Sigmoid colon (tissue), 4 donors: ENCODE results near the gene SYK.

Experiments used
- EP300 ChIP-seq, 4 donors: sonication (generic); formaldehyde crosslinking; IDR thresholded peaks; one replicate each; pipeline ENCODE4 v1.6.1; 2017; ENCODE audit warnings: antibody characterized with exemption in 4 of 4
- POLR2A ChIP-seq, 2 donors: fragments of 450-650 bp; IDR thresholded peaks; one replicate each; pipeline ENCODE4 v1.6.1; 2016; ENCODE audit warnings: antibody characterized with exemption in 2 of 2, mild to moderate bottlenecking in 2 of 2, moderate library complexity in 2 of 2
- POLR2AphosphoS5 ChIP-seq, 4 donors: sonication (generic); formaldehyde crosslinking; IDR thresholded peaks; one replicate each; pipeline ENCODE4 v1.6.1; 2017; ENCODE audit warnings: antibody characterized with exemption in 4 of 4
- TF ChIP-seq, protein P1 (sequence below), 4 experiments: fragments of 450-650 bp in 3 of 4; fragments of 200-600 bp in 1 of 4; IDR thresholded peaks; one replicate each; pipeline ENCODE4 v1.5.1; 2016 to 2019; ENCODE audit warnings: antibody characterized with exemption in 4 of 4, mild to moderate bottlenecking in 3 of 4, moderate library complexity in 2 of 4

DNA sequence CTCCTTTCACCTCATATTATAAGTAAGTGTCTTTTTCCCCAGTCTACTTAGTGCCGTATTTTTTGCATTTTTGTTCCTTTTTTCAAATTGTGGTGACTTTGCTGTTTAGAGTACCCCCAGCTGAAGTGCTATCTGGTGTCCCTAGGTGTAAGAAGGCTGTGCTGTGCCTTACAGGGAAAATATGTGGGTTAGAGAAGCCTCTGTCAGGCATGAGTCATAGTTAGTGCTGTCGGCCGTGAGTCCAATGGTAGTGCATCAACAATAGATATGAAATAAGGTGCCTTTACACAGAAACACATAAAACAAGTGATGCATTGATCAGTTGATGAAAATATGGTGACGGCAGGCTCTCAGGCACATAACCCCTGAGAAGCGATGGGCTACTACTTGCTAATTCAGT lies 20.1 kb downstream of the SYK start:
- TF ChIP-seq, protein P1, sequence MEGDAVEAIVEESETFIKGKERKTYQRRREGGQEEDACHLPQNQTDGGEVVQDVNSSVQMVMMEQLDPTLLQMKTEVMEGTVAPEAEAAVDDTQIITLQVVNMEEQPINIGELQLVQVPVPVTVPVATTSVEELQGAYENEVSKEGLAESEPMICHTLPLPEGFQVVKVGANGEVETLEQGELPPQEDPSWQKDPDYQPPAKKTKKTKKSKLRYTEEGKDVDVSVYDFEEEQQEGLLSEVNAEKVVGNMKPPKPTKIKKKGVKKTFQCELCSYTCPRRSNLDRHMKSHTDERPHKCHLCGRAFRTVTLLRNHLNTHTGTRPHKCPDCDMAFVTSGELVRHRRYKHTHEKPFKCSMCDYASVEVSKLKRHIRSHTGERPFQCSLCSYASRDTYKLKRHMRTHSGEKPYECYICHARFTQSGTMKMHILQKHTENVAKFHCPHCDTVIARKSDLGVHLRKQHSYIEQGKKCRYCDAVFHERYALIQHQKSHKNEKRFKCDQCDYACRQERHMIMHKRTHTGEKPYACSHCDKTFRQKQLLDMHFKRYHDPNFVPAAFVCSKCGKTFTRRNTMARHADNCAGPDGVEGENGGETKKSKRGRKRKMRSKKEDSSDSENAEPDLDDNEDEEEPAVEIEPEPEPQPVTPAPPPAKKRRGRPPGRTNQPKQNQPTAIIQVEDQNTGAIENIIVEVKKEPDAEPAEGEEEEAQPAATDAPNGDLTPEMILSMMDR (IDR thresholded peaks at IDR 0.05) = no peak
- TF ChIP-seq POLR2A (IDR thresholded peaks at IDR 0.05) (no peak), EP300 (IDR thresholded peaks at IDR 0.05) (no peak), POLR2AphosphoS5 (IDR thresholded peaks at IDR 0.05) (no peak)
